Measurements from ENCODE around the gene SLC25A47.

DNA sequence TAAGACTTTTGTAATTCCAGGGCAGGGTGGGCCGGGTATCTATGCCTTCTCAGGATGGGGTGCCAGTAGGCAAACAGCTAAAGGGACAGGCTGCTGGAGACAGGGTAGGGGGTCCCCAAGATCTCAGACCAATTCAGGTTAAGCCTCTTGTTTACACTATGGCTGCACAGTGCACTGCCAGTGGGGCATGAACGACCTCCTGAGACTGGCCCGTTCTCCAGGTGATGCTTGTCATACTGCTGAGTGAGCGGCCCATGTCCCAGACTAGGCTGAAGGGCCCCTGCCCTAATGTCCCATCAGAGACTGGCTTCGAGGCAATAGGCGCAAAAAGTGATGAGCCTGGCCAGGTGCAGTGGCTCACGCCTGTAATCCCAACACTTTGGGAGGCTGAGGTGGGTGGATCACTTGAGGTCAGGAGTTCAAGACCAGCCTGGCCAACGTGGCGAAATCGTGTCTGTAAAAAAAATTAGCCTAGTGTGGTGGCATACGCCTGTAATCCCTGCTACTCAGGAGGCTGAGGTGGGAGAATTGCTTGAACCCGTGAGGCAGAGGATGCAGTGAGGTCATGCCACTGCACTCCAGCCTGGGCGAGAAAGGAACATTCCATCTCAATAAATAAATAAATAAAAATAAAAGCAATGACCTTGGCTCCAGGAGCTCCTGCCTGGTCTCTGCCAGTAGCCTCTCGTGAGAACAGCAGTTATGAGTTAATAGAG lies 29.5 kb upstream of the SLC25A47 start:
- no peak for TF ChIP-seq POLR2AphosphoS5 (IDR thresholded peaks at IDR 0.05)
- TF ChIP-seq, protein P1, sequence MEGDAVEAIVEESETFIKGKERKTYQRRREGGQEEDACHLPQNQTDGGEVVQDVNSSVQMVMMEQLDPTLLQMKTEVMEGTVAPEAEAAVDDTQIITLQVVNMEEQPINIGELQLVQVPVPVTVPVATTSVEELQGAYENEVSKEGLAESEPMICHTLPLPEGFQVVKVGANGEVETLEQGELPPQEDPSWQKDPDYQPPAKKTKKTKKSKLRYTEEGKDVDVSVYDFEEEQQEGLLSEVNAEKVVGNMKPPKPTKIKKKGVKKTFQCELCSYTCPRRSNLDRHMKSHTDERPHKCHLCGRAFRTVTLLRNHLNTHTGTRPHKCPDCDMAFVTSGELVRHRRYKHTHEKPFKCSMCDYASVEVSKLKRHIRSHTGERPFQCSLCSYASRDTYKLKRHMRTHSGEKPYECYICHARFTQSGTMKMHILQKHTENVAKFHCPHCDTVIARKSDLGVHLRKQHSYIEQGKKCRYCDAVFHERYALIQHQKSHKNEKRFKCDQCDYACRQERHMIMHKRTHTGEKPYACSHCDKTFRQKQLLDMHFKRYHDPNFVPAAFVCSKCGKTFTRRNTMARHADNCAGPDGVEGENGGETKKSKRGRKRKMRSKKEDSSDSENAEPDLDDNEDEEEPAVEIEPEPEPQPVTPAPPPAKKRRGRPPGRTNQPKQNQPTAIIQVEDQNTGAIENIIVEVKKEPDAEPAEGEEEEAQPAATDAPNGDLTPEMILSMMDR (IDR thresholded peaks at IDR 0.05) = no peak

Data from breast epithelium (tissue), 3 donors.